IgD-negative memory B cell (primary cell): Measurements from ENCODE around the gene MYO1G. TPM values are rescaled to one million over a fixed set of nuclear protein-coding genes. Genes with fewer than 3 reads are reported as not detected.
"Not testable (repeated sequence)": the region's sequence is repeated elsewhere in the genome, so short reads cannot be mapped to it uniquely, and the experiment has no call there.

Experiments
- H3K27ac Mint-ChIP-seq, 3 donors: one replicate each; pipeline ENCODE4 v1.8.0; 2020 to 2022; ENCODE audit warnings: mild to moderate bottlenecking in 3 of 3, mixed read lengths in 3 of 3, moderate library complexity in 1 of 3
- H3K27me3 Mint-ChIP-seq: one replicate; pipeline ENCODE4 v1.8.0; 2021; ENCODE audit warnings: mixed read lengths
- H3K36me3 Mint-ChIP-seq: one replicate; pipeline ENCODE4 v1.8.0; 2020; ENCODE audit warnings: mild to moderate bottlenecking, mixed read lengths
- H3K4me1 Mint-ChIP-seq, 3 donors: one replicate each; pipeline ENCODE4 v1.8.0; 2020 to 2022; ENCODE audit warnings: mixed read lengths in 3 of 3, mild to moderate bottlenecking in 1 of 3
- H3K4me3 Mint-ChIP-seq, 4 donors: one replicate each; pipeline ENCODE4 v1.8.0; 2020 to 2022; ENCODE audit warnings: mild to moderate bottlenecking in 4 of 4, mixed read lengths in 4 of 4, moderate library complexity in 3 of 4
- H3K9me3 Mint-ChIP-seq, 3 donors: one replicate each; pipeline ENCODE4 v1.8.0; 2020 to 2021; ENCODE audit warnings: mixed read lengths in 3 of 3, mild to moderate bottlenecking in 1 of 3
- polyA plus RNA-seq: library from polyadenylated mRNA; unstranded; fragments of 300-500 nt; fragmentation: Illumina TruSeq; gene quantifications from one replicate; pipeline ENCODE4 v1.2.3, GENCODE V29; 2021

Gene MYO1G
- polyA plus RNA-seq, 1 donor from 2014 or later: 167 TPM

DNA sequence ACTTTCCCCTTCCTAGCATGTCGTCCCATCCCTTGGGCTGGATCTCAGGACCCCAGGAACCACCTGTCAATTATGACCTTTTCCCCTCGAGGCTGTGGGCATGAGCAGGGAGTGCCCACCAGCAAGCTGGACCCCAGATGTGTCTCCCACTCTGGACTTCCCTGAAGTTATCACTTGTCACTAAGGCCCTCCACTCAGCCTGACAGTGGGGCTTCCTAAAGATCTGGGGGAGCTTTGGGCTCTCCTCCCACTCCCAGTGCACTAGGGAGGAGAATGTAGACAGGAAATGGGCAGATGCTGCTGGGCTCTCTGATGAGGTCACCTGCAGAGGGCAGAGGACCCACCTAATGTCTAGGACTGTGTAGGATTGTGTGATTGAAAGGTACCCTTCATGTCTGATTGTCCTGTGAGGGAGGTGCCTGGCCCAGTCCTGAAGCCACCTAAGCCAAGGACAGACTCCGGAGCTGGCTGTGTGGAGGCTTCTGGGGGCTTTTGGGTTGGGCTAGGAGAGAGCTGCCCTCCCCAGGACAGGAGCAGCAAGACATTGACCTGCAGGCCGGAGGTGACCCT, 18.7 kb downstream of the MYO1G start:
- H3K4me1 Mint-ChIP-seq: peaks cover 3 to 16% (median 6%) of the 10 kb centered on the region in 3 donors
- H3K27ac Mint-ChIP-seq: peak overlapping the region; percentile 29 to 93 (median 86)
- no peaks in the 10 kb centered on the region for H3K9me3 Mint-ChIP-seq
- peak overlapping the region in 1 of 4 donors; percentile 6 for H3K4me3 Mint-ChIP-seq
- no peaks in the 10 kb centered on the region for H3K27me3 Mint-ChIP-seq
- H3K36me3 Mint-ChIP-seq: peaks cover 1% of the 10 kb centered on the region

DNA sequence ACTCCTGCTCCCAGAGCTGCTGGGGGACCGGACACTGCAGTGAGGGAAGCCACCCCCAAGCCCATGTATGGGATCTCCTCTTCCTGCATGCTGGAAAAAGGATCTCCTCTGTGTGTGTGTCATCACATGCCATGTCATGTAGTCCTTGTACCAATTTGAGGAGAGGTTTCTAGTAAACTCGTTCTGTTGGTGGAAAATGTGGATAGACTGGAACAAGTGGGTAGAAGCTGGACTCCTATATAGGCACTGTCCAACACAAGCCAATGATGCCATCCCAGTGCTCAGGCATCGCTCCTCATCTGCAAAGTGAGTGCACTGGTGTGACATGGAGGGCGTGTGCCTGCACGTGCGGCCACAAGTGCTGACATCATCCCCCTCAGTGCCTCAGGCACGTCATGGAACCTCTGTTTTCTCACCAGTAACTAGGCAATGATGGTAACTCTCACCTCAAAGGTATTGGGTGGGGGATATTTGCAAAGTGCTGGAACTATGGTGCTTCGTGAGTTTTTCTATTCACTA, 19.3 kb downstream of the MYO1G start:
- Mint-ChIP-seq H3K4me1 (peaks cover 3 to 16% (median 6%) of the 10 kb centered on the region in 3 donors), H3K27ac (peak overlapping the region; percentile 29 to 93 (median 86)), H3K4me3 (peak overlapping the region in 1 of 4 donors; percentile 6), H3K9me3 (no peaks in the 10 kb centered on the region), H3K36me3 (peaks cover 1% of the 10 kb centered on the region), H3K27me3 (no peaks in the 10 kb centered on the region)

DNA sequence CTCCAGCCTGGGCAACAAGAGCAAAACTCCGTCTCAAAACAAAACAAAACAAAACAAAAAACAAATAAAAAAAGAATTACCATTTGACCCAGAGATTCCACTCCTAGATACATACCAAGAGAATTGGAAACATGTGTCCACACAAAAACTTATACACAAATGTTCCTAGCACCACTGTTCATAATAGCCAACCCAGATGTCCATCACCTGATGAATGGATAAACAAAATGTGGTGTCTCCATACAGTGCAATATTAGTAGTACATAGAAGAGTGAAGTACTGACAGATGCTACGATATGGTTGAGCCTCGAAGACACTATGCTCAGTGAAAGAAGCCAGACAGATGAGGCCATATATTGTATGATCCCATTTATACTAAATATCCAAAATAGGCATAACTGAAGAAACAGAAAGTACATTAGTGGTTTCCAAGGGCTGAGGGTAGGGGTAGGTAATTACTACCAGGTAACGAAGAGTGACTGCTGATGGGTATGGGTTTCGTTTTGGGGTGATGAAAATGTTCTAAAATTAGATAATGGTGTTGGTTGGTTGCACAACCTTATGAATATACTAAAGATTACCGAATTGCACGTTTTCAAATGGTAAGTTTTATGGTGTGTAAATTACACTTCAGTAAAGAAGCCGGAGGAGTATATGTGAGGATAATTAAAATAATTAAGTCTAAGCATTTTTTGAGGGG, 20.0 kb downstream of the MYO1G start:
- Mint-ChIP-seq H3K36me3 (peaks cover 1% of the 10 kb centered on the region), H3K27ac (peak overlapping the region in 2 of 3 donors; percentile 3 to 86), H3K4me3 (peak overlapping the region in 1 of 4 donors; percentile 50), H3K9me3 (no peaks in the 10 kb centered on the region), H3K27me3 (no peaks in the 10 kb centered on the region), H3K4me1 (peaks cover 3 to 16% (median 6%) of the 10 kb centered on the region in 3 donors)

DNA sequence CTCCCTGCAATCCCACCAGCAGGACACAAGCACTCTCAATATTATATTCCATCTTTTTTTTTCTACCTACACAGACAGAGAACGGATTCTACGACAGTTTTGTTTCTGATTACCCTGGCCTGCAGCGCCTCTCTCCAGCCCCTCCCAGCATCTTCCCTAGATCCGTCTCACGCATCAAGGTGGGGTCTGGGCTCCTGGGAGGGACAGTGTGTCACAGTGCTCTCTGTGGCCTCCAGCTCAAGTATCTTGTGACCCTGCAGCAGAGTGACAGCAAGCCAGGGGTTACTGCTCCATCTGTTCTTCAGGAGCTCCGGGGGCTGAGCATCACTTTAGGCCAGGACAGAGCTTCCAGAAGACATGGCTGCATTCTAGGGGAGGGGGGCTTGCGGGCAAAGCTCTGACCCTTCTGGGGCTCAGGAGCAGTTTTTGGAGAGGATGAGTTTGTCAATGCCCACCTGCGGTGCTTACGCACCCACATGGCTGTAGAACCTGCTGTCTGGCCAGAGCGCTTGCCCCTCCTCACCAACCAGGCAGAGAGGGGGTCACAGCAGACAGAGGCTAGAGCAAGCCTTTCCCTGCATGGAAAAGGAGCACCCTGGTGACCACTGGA, 22.6 kb downstream of the MYO1G start:
- Mint-ChIP-seq H3K27ac (no peak overlapping the region), H3K36me3 (peaks cover 1% of the 10 kb centered on the region), H3K4me1 (peaks cover 3 to 16% (median 6%) of the 10 kb centered on the region in 3 donors), H3K27me3 (peaks cover 4% of the 10 kb centered on the region), H3K9me3 (no peaks in the 10 kb centered on the region), H3K4me3 (no peak overlapping the region)

DNA sequence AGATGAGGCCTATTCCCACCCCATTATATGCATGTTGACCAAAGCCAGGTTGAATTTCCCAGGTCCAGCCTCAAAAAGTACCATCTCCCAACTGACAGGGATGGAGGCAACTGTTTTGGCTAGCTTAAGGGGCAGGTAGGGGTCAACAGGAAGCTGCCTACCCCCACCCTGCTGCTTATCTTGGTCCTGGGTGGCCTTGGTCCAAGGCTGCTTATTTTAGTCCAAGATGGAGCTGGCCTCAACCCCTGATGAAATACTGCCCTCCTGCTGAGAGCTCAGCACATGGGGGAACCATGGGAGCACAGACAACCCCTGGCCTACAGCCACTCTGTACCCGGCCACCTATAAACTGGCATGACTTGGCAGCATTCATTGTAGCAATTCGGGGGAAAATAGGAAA, 23.1 kb downstream of the MYO1G start:
- peaks cover 4% of the 10 kb centered on the region for H3K27me3 Mint-ChIP-seq
- no peak overlapping the region for H3K27ac Mint-ChIP-seq
- H3K9me3 Mint-ChIP-seq: no peaks in the 10 kb centered on the region
- no peak overlapping the region for H3K4me3 Mint-ChIP-seq
- peaks cover 3 to 16% (median 6%) of the 10 kb centered on the region in 3 donors for H3K4me1 Mint-ChIP-seq
- H3K36me3 Mint-ChIP-seq: peaks cover 1% of the 10 kb centered on the region

DNA sequence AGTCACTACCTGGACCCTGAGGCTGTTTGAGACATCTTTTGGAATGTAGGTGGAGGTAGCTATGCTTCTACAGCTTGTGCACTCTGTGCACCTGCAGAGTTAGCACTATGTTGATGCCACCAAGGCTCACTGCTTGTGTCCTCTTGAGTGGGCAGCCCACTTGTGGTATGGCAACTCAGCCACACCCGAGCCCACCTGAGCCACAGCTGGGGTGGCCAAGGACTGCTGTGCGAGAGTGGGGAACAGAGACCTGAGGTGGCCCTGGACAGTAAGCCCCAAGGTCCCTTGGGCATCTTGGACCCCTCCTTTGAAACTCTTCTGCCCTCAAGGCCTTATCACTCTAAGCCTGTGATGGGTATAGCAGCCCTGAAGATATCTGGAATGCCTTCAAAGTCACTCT, 25.7 kb downstream of the MYO1G start:
- Mint-ChIP-seq H3K27ac (no peak overlapping the region), H3K4me1 (peaks cover 0 to 2% (median 0%) of the 10 kb centered on the region in 3 donors), H3K36me3 (no peaks in the 10 kb centered on the region), H3K4me3 (no peak overlapping the region), H3K9me3 (no peaks in the 10 kb centered on the region), H3K27me3 (peaks cover 8% of the 10 kb centered on the region)

DNA sequence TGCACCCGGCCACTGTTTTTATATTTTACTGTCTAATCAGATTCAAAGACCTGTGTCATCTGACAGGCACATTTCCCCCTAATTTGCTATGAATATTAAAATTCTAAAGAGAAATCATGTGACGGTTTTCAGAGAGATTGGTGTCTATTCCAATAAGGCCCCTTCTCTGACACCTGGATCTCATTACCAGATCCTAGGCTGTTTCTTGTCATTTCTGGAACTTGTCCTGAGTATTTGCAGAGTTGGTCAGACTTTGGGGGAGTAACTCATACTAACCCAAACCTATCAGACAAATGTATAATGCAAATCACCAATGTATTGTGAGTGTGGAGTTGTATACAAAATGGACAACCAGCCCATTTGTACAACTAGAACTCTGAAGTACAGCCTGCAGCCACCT, 29.5 kb downstream of the MYO1G start:
- Mint-ChIP-seq H3K4me1 (no peaks in the 10 kb centered on the region), H3K9me3 (no peaks in the 10 kb centered on the region), H3K4me3 (no peak overlapping the region), H3K27me3 (peaks cover 12% of the 10 kb centered on the region), H3K36me3 (no peaks in the 10 kb centered on the region), H3K27ac (peak overlapping the region in 1 of 3 donors; percentile 23)

DNA sequence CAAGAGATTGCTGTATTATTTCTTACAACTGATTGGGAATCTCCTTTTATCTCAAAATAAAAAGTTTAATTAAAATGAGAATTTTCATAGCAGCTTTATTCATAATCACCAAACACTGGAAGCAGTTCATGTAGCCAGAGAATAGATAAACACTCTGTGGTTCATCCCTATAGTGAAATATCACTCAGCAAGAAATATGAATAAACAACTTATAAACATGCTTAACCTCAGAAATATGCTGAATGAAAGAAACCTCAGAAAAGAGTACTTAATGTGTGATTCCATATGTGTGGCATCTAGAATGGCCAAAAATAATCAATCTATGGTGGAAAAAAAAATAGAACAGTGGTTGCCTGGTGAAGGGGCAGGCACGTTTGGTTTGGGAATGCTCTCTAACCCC, 33.3 kb downstream of the MYO1G start:
- Mint-ChIP-seq H3K4me1 (no peaks in the 10 kb centered on the region), H3K9me3 (no peaks in the 10 kb centered on the region), H3K36me3 (peaks cover 1% of the 10 kb centered on the region), H3K4me3 (no peak overlapping the region), H3K27me3 (peaks cover 13% of the 10 kb centered on the region), H3K27ac (no peak overlapping the region)

DNA sequence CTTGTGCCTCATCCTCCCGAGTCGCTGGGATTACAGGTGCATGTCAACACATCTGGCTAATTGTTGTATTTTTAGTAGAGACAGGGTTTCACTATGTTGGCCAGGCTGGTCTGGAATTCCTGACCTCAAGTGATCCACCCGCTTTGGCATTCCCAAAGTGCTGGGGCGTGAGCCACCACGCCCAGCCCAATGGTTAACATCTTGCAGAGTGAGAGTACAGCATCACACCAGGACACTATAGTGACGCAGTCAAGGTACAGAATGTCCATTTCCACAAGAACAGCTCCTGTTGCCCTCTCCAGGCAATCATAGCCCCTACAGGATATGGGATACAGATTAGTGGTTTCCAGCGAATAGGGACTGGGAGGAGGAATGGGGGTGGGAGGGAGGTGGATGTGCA, 34.0 kb downstream of the MYO1G start:
- no peak overlapping the region for H3K4me3 Mint-ChIP-seq
- H3K4me1 Mint-ChIP-seq: no peaks in the 10 kb centered on the region
- no peaks in the 10 kb centered on the region for H3K9me3 Mint-ChIP-seq
- H3K27me3 Mint-ChIP-seq: peaks cover 9% of the 10 kb centered on the region
- H3K36me3 Mint-ChIP-seq: peaks cover 1% of the 10 kb centered on the region
- no peak overlapping the region for H3K27ac Mint-ChIP-seq

DNA sequence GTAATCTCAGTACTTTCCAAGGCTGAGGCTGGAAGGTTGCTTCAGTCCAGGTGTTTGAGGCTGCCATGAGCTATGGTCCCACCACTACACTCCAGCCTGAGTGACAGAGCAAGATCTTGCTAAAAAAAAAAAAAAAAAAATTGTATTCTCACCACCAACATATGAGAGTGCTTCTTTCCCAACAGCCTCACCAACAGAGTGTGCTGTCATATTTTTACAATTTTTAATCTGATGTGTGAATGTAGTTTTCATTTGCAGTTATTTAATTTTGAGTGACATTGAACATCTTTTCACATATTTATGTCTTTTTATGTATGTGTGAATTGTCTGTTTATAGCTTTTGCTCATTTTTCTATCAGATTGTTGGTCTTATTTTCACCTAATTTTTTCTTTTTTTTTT, 35.2 kb downstream of the MYO1G start:
- Mint-ChIP-seq H3K27ac (no peak overlapping the region), H3K27me3 (peaks cover 9% of the 10 kb centered on the region), H3K36me3 (peaks cover 1% of the 10 kb centered on the region), H3K9me3 (no peaks in the 10 kb centered on the region), H3K4me3 (no peak overlapping the region), H3K4me1 (no peaks in the 10 kb centered on the region)

DNA sequence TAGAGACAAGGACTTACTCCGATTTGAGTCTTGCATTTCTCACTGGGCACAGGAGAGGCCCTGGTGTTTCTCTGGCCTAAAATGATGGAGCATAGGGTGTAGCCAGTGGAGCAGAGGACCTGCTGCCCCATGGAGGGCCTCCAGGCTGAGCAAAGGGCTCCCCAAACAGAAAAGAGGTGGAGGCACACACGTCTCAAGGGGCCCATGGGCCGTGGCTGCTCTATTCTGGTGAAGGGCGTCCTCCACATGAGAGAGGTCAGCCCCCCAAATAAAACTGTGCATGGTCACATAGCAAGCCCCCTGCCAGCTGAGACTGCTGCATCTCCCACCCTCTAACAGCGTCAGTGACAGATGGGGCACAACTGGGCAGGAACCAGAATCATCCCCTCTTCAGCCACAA, 41.4 kb downstream of the MYO1G start:
- Mint-ChIP-seq H3K4me1 (peaks cover 0 to 2% (median 0%) of the 10 kb centered on the region in 3 donors), H3K27ac (no peak overlapping the region), H3K27me3 (peaks cover 9% of the 10 kb centered on the region), H3K9me3 (no peaks in the 10 kb centered on the region), H3K4me3 (no peak overlapping the region), H3K36me3 (no peaks in the 10 kb centered on the region)

DNA sequence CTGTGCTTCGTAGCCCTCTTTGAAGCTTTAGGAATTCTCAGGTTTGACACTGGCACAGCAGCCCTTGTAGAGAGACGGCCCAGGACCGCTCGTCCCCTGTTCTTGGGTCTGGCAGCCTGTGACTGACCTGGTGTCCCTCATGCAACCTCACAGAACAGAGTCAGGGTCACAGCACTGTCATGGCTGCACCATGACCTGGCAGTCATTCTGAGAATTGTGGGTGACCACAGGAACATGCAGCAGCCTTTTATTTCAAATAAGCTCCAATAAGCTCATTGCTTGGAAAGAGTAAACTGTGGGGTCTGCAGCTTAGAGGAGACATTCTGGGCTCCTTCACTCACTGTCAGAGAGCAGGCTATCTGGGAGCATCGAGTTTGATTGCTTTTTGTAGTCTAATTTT, 42.5 kb downstream of the MYO1G start:
- Mint-ChIP-seq H3K4me3 (no peak overlapping the region), H3K4me1 (peaks cover 0 to 2% (median 0%) of the 10 kb centered on the region in 3 donors), H3K27ac (no peak overlapping the region), H3K36me3 (no peaks in the 10 kb centered on the region), H3K27me3 (peaks cover 4% of the 10 kb centered on the region), H3K9me3 (no peaks in the 10 kb centered on the region)

DNA sequence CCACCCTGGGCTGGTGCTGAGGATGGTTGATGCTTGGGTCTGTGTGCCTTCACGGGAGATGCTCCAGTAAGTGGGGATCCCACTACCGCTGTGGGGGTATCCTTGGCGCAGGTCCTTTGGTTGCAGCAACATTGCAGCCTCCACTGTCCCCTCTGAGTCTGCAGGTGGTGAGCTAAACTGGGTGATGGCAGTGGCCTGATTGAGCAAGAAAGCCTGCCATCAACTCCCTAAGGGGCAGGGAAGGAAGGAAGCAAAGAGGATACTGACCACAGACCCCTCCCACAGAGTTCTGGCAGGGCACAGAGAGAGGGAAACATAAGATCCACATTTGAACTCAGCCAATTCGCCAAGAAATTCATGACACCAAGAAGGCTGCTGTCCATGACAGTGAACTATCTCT, 43.2 kb downstream of the MYO1G start:
- no peaks in the 10 kb centered on the region for H3K9me3 Mint-ChIP-seq
- no peak overlapping the region for H3K27ac Mint-ChIP-seq
- H3K36me3 Mint-ChIP-seq: no peaks in the 10 kb centered on the region
- no peak overlapping the region for H3K4me3 Mint-ChIP-seq
- H3K4me1 Mint-ChIP-seq: peaks cover 0 to 2% (median 0%) of the 10 kb centered on the region in 3 donors
- peaks cover 4% of the 10 kb centered on the region for H3K27me3 Mint-ChIP-seq

DNA sequence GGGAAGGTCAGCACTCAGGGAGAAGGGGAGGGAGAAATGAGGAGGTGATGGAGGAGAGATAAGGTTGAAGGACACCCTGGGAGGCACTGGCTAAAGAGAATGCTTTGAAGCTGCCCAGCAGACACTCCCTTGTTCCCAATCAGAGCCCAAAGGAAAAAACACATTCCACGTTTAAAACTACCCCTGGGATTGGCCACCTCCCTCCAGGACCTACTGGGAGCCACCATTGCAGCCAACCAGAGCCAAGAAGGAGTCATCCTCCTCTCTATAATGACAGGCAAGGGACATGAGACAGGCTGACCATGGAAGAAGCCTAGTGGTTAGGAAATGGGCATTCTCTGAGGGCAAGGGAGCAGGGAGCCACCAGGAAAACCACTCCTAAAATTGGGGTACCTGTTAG, 43.8 kb downstream of the MYO1G start:
- H3K27me3 Mint-ChIP-seq: peaks cover 4% of the 10 kb centered on the region
- H3K27ac Mint-ChIP-seq: no peak overlapping the region
- H3K4me3 Mint-ChIP-seq: no peak overlapping the region
- peaks cover 0 to 2% (median 0%) of the 10 kb centered on the region in 3 donors for H3K4me1 Mint-ChIP-seq
- H3K36me3 Mint-ChIP-seq: no peaks in the 10 kb centered on the region
- H3K9me3 Mint-ChIP-seq: no peaks in the 10 kb centered on the region

DNA sequence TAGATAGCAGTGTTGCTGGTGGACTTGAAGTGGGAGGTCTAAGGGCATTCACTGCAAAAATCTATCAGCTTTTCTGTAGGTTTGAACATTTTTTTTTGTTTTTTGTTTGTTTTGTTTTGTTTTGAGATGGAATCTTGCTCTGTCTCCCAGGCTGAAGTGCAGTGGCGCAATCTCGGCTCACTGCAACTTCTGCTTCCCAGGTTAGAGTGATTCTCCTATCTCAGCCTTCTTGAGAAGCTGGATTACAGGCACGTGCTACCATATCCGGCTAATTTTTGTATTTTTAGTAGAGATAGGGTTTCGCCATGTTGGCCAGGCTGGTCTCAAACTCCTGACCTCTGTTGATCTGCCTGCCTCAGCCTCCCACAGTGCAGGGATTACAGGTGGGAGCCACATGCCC, 44.3 kb downstream of the MYO1G start:
- not testable (repeated sequence) for H3K4me1 Mint-ChIP-seq, H3K27me3 Mint-ChIP-seq, H3K36me3 Mint-ChIP-seq, H3K4me3 Mint-ChIP-seq, H3K9me3 Mint-ChIP-seq, H3K27ac Mint-ChIP-seq
